Measurements from ENCODE around the gene MSRB3. TPM values are rescaled to one million over a fixed set of nuclear protein-coding genes. Genes with fewer than 3 reads are reported as not detected.

Gene MSRB3
- total RNA-seq, 1 experiment from 2014 or later: 1.1 TPM

DNA sequence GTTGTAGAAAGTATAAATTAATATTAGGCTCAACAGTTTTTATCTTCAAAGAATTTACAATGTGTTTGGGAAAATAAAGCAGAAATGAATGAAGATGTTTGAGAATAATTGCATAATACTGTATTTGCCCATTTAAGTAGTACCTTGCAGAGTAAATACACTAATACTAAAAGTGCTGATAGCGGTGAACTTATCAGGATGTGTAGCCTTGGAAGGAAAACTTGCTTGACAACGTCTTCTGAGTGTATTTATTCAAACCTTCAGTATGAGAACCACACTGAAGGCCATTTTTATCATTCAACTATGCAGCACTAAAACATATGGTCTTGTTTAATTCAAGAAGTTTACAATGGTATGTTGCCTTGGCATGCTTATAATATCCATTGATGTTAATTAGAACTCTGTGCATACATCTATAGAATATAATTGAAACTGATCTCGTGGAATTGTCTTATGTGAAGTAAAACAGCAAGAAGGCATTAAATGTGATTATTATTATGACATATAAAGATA lies 41.3 kb downstream of the MSRB3 start:
- no peaks in the 10 kb centered on the region for H3K79me2 ChIP-seq (ENCODE audit: insufficient read depth, low read length)

More for the DNA sequence above, 41.3 kb downstream of the MSRB3 start:
- H3K23ac ChIP-seq (ENCODE audit: insufficient read length, low read depth, low read length): no peak overlapping the region
- no peak overlapping the region for H3K9ac ChIP-seq (ENCODE audit: extremely low read depth, insufficient read length, low read length)
- DNase-seq: no peak
- WGBS (ENCODE audit: extremely low coverage, insufficient read length, low lambda C conversion rate): no CpG with 5 or more reads among the region's 3 CpGs
- H2BK15ac ChIP-seq (ENCODE audit: low read depth, low read length): no peak overlapping the region
- H3K36me3 Mint-ChIP-seq (ENCODE audit: insufficient read depth in 1 of 3, low read depth in 3 of 3): no peaks in the 10 kb centered on the region
- no peaks in the 10 kb centered on the region for H3K4me1 ChIP-seq (ENCODE audit: insufficient read depth, low read length)
- no peak overlapping the region for H3K4ac ChIP-seq (ENCODE audit: low read depth, low read length)
- TF ChIP-seq, protein P1, sequence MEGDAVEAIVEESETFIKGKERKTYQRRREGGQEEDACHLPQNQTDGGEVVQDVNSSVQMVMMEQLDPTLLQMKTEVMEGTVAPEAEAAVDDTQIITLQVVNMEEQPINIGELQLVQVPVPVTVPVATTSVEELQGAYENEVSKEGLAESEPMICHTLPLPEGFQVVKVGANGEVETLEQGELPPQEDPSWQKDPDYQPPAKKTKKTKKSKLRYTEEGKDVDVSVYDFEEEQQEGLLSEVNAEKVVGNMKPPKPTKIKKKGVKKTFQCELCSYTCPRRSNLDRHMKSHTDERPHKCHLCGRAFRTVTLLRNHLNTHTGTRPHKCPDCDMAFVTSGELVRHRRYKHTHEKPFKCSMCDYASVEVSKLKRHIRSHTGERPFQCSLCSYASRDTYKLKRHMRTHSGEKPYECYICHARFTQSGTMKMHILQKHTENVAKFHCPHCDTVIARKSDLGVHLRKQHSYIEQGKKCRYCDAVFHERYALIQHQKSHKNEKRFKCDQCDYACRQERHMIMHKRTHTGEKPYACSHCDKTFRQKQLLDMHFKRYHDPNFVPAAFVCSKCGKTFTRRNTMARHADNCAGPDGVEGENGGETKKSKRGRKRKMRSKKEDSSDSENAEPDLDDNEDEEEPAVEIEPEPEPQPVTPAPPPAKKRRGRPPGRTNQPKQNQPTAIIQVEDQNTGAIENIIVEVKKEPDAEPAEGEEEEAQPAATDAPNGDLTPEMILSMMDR (conservative IDR thresholded peaks at IDR 0.05): no peak
- no peak overlapping the region for H3K4me2 ChIP-seq (ENCODE audit: insufficient read depth, insufficient read length, low read length)
- H3K79me1 ChIP-seq (ENCODE audit: insufficient read depth, low read depth, low read length, poor library complexity, severe bottlenecking): no peaks in the 10 kb centered on the region
- H3K27ac Mint-ChIP-seq: no peak overlapping the region
- no peak overlapping the region for H3T11ph ChIP-seq (ENCODE audit: low read length)
- no peaks in the 10 kb centered on the region for H3K27me3 Mint-ChIP-seq (ENCODE audit: low read depth)
- H3K9me3 Mint-ChIP-seq: no peaks in the 10 kb centered on the region
- no peak overlapping the region for H4K8ac ChIP-seq (replicated peaks; ENCODE audit: insufficient read length, low read depth, low read length)
- no peak overlapping the region for H3K27ac ChIP-seq (ENCODE audit: insufficient read length, low read depth, low read length)
- H2BK12ac ChIP-seq (ENCODE audit: insufficient read length, low read depth, low read length): no peak overlapping the region
- H3K18ac ChIP-seq (ENCODE audit: insufficient read length, low read depth, low read length): no peak overlapping the region
- H2BK5ac ChIP-seq (ENCODE audit: insufficient read length, low read length): no peak overlapping the region
- H3K56ac ChIP-seq (ENCODE audit: insufficient read length, low read depth, low read length): no peak overlapping the region
- no peaks in the 10 kb centered on the region for H3K9me3 ChIP-seq (ENCODE audit: control insufficient read depth, low read depth, low read length)
- H3K27me3 ChIP-seq (ENCODE audit: insufficient read depth, low read length): no peaks in the 10 kb centered on the region
- peaks cover 7 to 8% of the 10 kb centered on the region in 2 experiments for H3K4me1 Mint-ChIP-seq
- H4K20me1 ChIP-seq (ENCODE audit: control insufficient read depth, insufficient read depth, insufficient read length): no peaks in the 10 kb centered on the region
- no peaks in the 10 kb centered on the region for H3K23me2 ChIP-seq (ENCODE audit: insufficient read length, low read depth, low read length, poor library complexity, severe bottlenecking)
- no peak overlapping the region for H2BK120ac ChIP-seq (ENCODE audit: low read depth, low read length, poor library complexity, severe bottlenecking)
- H3K14ac ChIP-seq (ENCODE audit: insufficient read depth, low read length): no peak overlapping the region
- H2BK20ac ChIP-seq (ENCODE audit: low read depth, low read length, poor library complexity, severe bottlenecking): no peak overlapping the region
- no peak overlapping the region for H4K91ac ChIP-seq (ENCODE audit: insufficient read length, low read depth, low read length)
- no peak overlapping the region for H2AK5ac ChIP-seq (ENCODE audit: insufficient read length, low read length)
- H4K5ac ChIP-seq (ENCODE audit: insufficient read length, low read depth, low read length): no peak overlapping the region
- H2AFZ ChIP-seq (ENCODE audit: low read length): no peak overlapping the region
- H3K4me3 Mint-ChIP-seq: no peak overlapping the region
